Esophagus squamous epithelium (tissue), 5 donors: ENCODE measurements around the gene MBNL1. TPM values are rescaled to one million over a fixed set of nuclear protein-coding genes. Genes with fewer than 3 reads are reported as not detected.

Source experiments
- DNase-seq: peaks from one replicate; lab custom pipeline; 2025; lab: John Stamatoyannopoulos, UW
- H3K27ac ChIP-seq, 4 donors: fragments of 200-600 bp; sonication (generic); one replicate each; pipeline ENCODE4 v1.5.1; 2016 to 2019; ENCODE audit warnings: mild to moderate bottlenecking in 1 of 4
- H3K27me3 ChIP-seq, 4 donors: fragments of 200-600 bp; sonication (generic); 1 replicate in 3 of 4; 2 replicates in 1 of 4; pipeline versions ENCODE4 v1.5.1 to v1.6.0; 2017 to 2021; ENCODE audit warnings: antibody characterized with exemption in 1 of 4
- H3K36me3 ChIP-seq, 3 donors: fragments of 200-600 bp; sonication (generic); one replicate each; pipeline ENCODE4 v1.5.1; 2016 to 2019
- H3K4me1 ChIP-seq, 3 donors: fragments of 200-600 bp; sonication (generic); one replicate each; pipeline ENCODE4 v1.5.1; 2017 to 2019
- H3K4me3 ChIP-seq, 4 donors: fragments of 200-600 bp; sonication (generic); 1 replicate in 3 of 4; 2 replicates in 1 of 4; pipeline ENCODE4 v1.5.1; 2016 to 2019; ENCODE audit warnings: mild to moderate bottlenecking in 2 of 4, moderate library complexity in 1 of 4
- H3K9me3 ChIP-seq, 3 donors: fragments of 200-600 bp; sonication (generic); one replicate each; pipeline ENCODE4 v1.5.1; 2016 to 2019
- POLR2A ChIP-seq, 4 donors: fragments of 450-650 bp; IDR thresholded peaks; one replicate each; pipeline ENCODE4 v1.6.1; 2017; ENCODE audit warnings: antibody characterized with exemption in 4 of 4, mild to moderate bottlenecking in 4 of 4, moderate library complexity in 3 of 4
- WGBS, 2 donors: methylation state at CpG; one replicate each; pipeline ENCODE4 v1.1.5; 2018; 5-methylcytosine and 5-hydroxymethylcytosine counted together
- intact Hi-C: fragments of 100-400 bp; cut with DNase I; formaldehyde crosslinking; loops from one replicate; pipeline ENCODE4 v1.15.0; 2022
- total RNA-seq, 4 donors: library from RNA; depleted of rRNA; stranded (reverse); fragments of >200 nt; gene quantifications; one replicate each; pipeline ENCODE4 v1.1.0, GENCODE V29; 2016
- TF ChIP-seq, protein P1 (sequence below), 6 experiments: fragments of 450-650 bp in 4 of 6; fragments of 200-600 bp in 2 of 6; sonication (generic) in 2 of 6; IDR thresholded peaks; one replicate each; pipeline ENCODE4 v1.5.1; 2016 to 2019; ENCODE audit warnings: antibody characterized with exemption in 6 of 6, mild to moderate bottlenecking in 4 of 6, moderate library complexity in 4 of 6
- donor health status: DM: yes; HTN: yes; CAD: no.

MBNL1 gene
- total RNA-seq, 4 donors from 2014 or later: 94.0 to 318 (median 161) TPM

DNA sequence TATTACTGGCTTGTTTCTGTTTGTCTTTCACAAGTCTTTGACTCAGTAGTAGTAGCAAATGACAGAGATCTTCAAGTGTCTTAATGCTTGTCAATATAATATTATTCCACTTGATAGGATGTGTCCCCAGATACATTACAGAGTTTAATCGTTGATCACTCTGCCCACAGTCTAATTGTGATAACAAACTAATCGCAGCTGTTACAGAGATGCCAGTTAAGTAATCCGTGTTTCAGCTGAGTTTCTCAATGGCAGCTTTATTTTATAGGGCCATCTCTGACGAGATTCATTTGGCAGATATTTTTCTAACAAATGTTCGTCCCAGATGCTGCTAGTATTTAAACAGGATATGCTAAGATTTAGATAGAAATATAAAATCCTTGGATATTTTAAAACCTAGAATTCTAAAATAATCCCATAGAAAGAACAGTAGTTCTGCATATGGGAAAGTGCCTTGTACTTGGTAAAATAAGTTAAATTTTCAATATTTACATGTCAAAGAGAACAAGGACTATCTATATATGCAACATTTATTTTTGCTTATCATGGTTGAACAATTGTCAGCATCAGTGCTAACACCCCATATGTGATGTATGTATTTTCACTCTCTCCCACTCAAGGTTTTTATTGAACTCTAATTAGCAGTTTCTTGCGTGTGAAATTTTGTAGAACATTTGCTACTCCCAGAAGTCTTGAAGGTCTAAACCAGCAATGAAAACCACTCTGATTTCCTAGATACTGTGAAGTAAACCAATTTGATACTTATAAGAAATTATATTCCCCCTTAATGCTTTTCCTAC is 185.5 kb downstream of the MBNL1 start:
- Histone ChIP-seq H3K4me1 (peaks cover 0 to 5% (median 0%) of the 10 kb centered on the region in 3 donors), H3K9me3 (no peaks in the 10 kb centered on the region), H3K36me3 (peaks cover 4 to 86% (median 11%) of the 10 kb centered on the region in 3 donors), H3K27me3 (no peaks in the 10 kb centered on the region), H3K4me3 (no peak overlapping the region), H3K27ac (no peak overlapping the region)
- 72% methylated on average over 6 of the region's 6 CpGs for WGBS, 2 donors
- TF ChIP-seq POLR2A (IDR thresholded peaks at IDR 0.05): no peak
- TF ChIP-seq, protein P1, sequence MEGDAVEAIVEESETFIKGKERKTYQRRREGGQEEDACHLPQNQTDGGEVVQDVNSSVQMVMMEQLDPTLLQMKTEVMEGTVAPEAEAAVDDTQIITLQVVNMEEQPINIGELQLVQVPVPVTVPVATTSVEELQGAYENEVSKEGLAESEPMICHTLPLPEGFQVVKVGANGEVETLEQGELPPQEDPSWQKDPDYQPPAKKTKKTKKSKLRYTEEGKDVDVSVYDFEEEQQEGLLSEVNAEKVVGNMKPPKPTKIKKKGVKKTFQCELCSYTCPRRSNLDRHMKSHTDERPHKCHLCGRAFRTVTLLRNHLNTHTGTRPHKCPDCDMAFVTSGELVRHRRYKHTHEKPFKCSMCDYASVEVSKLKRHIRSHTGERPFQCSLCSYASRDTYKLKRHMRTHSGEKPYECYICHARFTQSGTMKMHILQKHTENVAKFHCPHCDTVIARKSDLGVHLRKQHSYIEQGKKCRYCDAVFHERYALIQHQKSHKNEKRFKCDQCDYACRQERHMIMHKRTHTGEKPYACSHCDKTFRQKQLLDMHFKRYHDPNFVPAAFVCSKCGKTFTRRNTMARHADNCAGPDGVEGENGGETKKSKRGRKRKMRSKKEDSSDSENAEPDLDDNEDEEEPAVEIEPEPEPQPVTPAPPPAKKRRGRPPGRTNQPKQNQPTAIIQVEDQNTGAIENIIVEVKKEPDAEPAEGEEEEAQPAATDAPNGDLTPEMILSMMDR (IDR thresholded peaks at IDR 0.05): no peak
- no peak for DNase-seq
- intact Hi-C loops: no loop called here

DNA sequence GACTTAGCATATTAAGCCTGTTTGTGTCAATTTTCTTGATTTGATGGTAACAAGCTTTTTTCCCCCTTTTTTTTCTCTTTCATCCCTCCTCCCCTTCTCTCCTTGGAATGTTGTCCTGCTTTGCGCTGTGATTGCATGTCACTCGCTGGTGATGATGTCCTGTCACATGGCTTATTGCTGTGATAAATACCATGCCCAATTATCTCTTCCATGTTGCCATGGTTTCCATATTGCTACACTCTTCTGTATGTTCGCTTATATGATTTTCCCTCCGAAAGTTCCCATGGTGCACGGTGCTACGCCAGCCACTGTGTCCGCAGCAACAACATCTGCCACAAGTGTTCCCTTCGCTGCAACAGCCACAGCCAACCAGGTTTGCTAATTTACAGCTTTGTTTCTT is 187.3 kb downstream of the MBNL1 start:
- 96 to 97% methylated on average over 8 of the region's 8 CpGs for WGBS, 2 donors
- no peaks in the 10 kb centered on the region for H3K27me3 ChIP-seq
- peaks cover 4 to 87% (median 11%) of the 10 kb centered on the region in 3 donors for H3K36me3 ChIP-seq
- TF ChIP-seq POLR2A (IDR thresholded peaks at IDR 0.05): no peak
- TF ChIP-seq, protein P1 (IDR thresholded peaks at IDR 0.05): no peak
- H3K27ac ChIP-seq: no peak overlapping the region
- no peak for DNase-seq
- intact Hi-C loops: no loop called here
- no peak overlapping the region for H3K4me3 ChIP-seq
- peaks cover 0 to 11% (median 6%) of the 10 kb centered on the region in 3 donors for H3K4me1 ChIP-seq
- no peaks in the 10 kb centered on the region for H3K9me3 ChIP-seq

DNA sequence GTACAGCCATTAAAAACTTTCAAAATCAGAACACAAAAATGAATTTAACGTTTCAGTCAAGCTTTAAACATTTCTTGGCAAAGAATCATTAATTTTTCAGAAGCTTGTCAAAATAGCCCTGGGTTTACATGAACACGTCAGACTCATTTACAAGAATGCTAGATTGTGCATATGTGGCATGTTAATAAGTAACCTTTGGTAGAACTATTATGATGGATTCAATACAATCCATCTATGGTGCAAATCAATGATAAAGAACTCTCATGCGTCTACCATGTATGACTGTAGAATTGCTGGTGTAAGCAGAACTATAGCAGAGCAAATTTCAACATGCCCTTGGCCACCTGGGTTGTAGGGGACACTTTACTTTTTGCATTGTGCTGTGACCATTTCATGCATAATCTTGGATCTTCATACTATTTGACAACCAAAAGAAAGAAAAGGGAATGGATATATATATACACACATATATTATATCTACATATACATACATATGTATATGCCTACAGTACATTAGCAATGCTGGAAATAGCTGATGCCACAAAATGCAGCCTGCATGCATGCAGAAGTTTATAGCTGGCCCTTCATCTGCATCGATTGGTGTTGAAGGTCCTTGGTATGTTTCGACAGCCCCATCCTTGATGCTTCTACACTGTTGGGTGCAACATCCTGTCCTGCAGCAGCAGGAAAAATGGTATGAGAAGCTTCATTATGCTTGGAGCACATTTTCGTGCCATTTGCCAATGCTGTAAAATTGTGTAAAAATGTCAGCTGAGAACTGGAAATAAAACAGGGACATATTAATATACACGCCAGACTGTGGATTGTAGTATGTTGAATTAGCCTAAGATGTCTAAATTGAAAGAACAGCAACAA is 189.0 kb downstream of the MBNL1 start:
- DNase-seq: no peak
- TF ChIP-seq, protein P1 (IDR thresholded peaks at IDR 0.05): no peak
- TF ChIP-seq POLR2A (IDR thresholded peaks at IDR 0.05): no peak
- intact Hi-C loops: no loop called here
- Histone ChIP-seq H3K36me3 (peaks cover 3 to 86% (median 4%) of the 10 kb centered on the region in 3 donors), H3K27me3 (no peaks in the 10 kb centered on the region), H3K4me1 (peaks cover 0 to 20% (median 6%) of the 10 kb centered on the region in 3 donors), H3K4me3 (no peak overlapping the region), H3K9me3 (no peaks in the 10 kb centered on the region), H3K27ac (no peak overlapping the region)
- WGBS, 2 donors: 75 to 82% methylated on average over 7 of the region's 7 CpGs

DNA sequence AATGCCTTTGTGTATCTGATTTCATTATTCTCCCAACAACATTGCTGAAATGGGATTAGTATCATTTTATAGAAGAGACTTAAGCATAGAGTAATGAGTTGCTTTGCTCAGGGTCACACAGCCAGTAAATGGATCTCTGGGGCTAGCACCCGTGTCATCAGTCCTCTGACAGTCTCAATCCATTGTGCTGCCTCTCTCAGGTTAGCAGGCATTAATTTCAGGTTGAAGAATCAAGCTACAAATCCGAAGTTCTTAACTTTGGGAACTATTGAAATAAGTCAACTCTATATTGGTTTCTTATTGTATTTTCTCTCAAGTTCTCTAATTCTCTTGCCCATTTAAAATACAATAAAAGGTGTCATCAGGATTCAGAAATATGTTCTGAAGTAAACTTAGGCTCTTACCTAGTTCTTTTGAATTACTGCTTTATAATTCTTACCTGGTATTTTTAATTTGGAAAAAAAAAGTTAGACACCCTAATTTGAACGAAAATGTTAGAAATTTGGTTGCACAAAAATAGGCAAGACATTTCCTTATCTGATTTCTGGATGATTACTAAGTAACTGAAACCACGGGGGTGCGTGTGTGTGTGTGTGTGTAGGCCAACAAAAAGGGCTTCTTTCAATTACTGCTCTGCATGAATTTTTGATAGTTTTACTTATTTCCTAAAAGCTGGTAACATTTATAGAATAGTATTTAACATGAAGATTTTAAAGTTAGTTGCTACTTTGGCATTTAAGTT is 189.8 kb downstream of the MBNL1 start:
- DNase-seq: no peak
- 78 to 80% methylated on average over 5 of the region's 5 CpGs for WGBS, 2 donors
- intact Hi-C loops: no loop called here
- H3K9me3 ChIP-seq: no peaks in the 10 kb centered on the region
- H3K27ac ChIP-seq: no peak overlapping the region
- no peak overlapping the region for H3K4me3 ChIP-seq
- H3K27me3 ChIP-seq: no peaks in the 10 kb centered on the region
- TF ChIP-seq, protein P1 (IDR thresholded peaks at IDR 0.05): no peak
- TF ChIP-seq POLR2A (IDR thresholded peaks at IDR 0.05): no peak
- peaks cover 0 to 20% (median 6%) of the 10 kb centered on the region in 3 donors for H3K4me1 ChIP-seq
- H3K36me3 ChIP-seq: peaks cover 3 to 94% (median 4%) of the 10 kb centered on the region in 3 donors
